CD4-positive, CD25-positive, alpha-beta regulatory T cell (primary cell): ENCODE data around the gene HNRNPR. TPM values are rescaled to one million over a fixed set of nuclear protein-coding genes. Genes with fewer than 3 reads are reported as not detected.
"Not testable (repeated sequence)": the region's sequence is repeated elsewhere in the genome, so short reads cannot be mapped to it uniquely, and the experiment has no call there.

ENCODE experiments used
- ATAC-seq, 2 donors: fragments of 150-1000 bp; cut with Tn5 transposase; one replicate each; pipeline ENCODE4 v1.10.0; 2021; ENCODE audit warnings: low read depth in 2 of 2, moderate number of reproducible peaks in 2 of 2, moderate library complexity in 1 of 2
- DNase-seq, 3 donors: peaks; one replicate each; pipeline versions ENCODE4 v3.0.0 to v3.0.0-alpha.2; 2012 to 2022; ENCODE audit warnings: mixed read lengths in 1 of 3
- H3K27ac ChIP-seq: one replicate; pipeline ENCODE4 v1.7.0; 2013; ENCODE audit warnings: mild to moderate bottlenecking, low read length; ENCODE audit not compliant: insufficient read depth, poor library complexity, severe bottlenecking
- H3K27me3 ChIP-seq: one replicate; pipeline ENCODE4 v1.7.0; 2013; ENCODE audit warnings: low read length; ENCODE audit not compliant: control insufficient read depth, insufficient read depth
- H3K36me3 ChIP-seq: one replicate; pipeline ENCODE4 v1.7.0; 2013; ENCODE audit warnings: mild to moderate bottlenecking, low read length, moderate library complexity; ENCODE audit not compliant: control insufficient read depth, insufficient read depth
- H3K4me1 ChIP-seq: 2 replicates; pipeline ENCODE4 v1.7.0; 2013; ENCODE audit warnings: mild to moderate bottlenecking, low read length; ENCODE audit not compliant: insufficient read depth, control insufficient read depth, poor library complexity, severe bottlenecking
- H3K4me3 ChIP-seq: one replicate; pipeline ENCODE4 v1.7.0; 2013; ENCODE audit warnings: low read depth, mild to moderate bottlenecking, low read length, moderate library complexity
- H3K9me3 ChIP-seq, 2 experiments: 1 replicate in 1 of 2; 2 replicates in 1 of 2; pipeline ENCODE4 v1.7.0; 2013; ENCODE audit warnings: low read length in 2 of 2, mild to moderate bottlenecking in 1 of 2, moderate library complexity in 1 of 2; ENCODE audit not compliant: control insufficient read depth in 2 of 2
- H3K27ac Mint-ChIP-seq, 3 donors: one replicate each; pipeline ENCODE4 v1.8.0; 2020 to 2022; ENCODE audit warnings: mild to moderate bottlenecking in 3 of 3, mixed read lengths in 3 of 3, moderate library complexity in 2 of 3
- H3K27me3 Mint-ChIP-seq: one replicate; pipeline ENCODE4 v1.8.0; 2022; ENCODE audit warnings: mild to moderate bottlenecking, mixed read lengths
- H3K36me3 Mint-ChIP-seq: one replicate; pipeline ENCODE4 v1.8.0; 2020; ENCODE audit warnings: mixed read lengths
- H3K4me1 Mint-ChIP-seq, 4 donors: one replicate each; pipeline ENCODE4 v1.8.0; 2020 to 2022; ENCODE audit warnings: mixed read lengths in 4 of 4, mild to moderate bottlenecking in 1 of 4
- H3K4me3 Mint-ChIP-seq, 4 donors: one replicate each; pipeline ENCODE4 v1.8.0; 2020 to 2022; ENCODE audit warnings: mild to moderate bottlenecking in 4 of 4, mixed read lengths in 4 of 4, moderate library complexity in 3 of 4
- H3K9me3 Mint-ChIP-seq, 7 donors: one replicate each; pipeline ENCODE4 v1.8.0; 2020 to 2022; ENCODE audit warnings: mixed read lengths in 7 of 7, mild to moderate bottlenecking in 3 of 7, moderate library complexity in 2 of 7
- polyA plus RNA-seq, 4 donors: library from polyadenylated mRNA; unstranded; fragments of 300-500 nt; fragmentation: Illumina TruSeq; gene quantifications; one replicate each; pipeline ENCODE4 v1.2.3, GENCODE V29; 2021
- total RNA-seq: library from RNA; stranded (reverse); gene quantifications from one replicate; pipeline ENCODE4 v1.2.3, GENCODE V29; 2022

The HNRNPR gene
- total and polyA plus RNA-seq, 5 donors from 2014 or later = 126 to 201 (median 180) TPM

DNA sequence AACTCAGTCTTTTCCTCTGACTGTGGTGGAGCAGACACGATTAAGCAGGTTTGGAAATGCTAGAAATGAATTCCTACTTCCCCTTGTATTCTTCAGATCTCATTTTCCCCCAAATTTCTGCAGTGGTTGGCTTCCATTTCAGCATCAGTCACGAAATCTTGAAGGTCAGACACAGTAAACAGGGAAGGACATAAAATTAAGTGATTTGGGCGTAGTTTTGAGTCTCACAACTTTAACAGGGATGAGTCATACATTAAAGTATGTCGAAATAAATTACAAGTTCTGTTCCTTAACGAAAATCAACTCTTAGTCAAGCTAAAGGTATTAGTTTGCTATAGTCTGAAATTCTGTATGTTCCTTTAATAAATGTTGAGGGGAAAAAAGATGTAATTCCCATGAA is 61.1 kb downstream of the HNRNPR start:
- Mint-ChIP-seq H3K36me3 (peaks cover 22% of the 10 kb centered on the region), H3K27ac (peak overlapping the region in 2 of 3 donors; percentile 32 to 54), H3K4me3 (no peak overlapping the region), H3K9me3 (no peaks in the 10 kb centered on the region), H3K27me3 (no peaks in the 10 kb centered on the region), H3K4me1 (peaks cover 0 to 6% (median 4%) of the 10 kb centered on the region in 4 donors)
- no peak for DNase-seq
- Histone ChIP-seq H3K4me1 (no peaks in the 10 kb centered on the region), H3K27ac (no peak overlapping the region), H3K36me3 (peaks cover 36% of the 10 kb centered on the region), H3K27me3 (no peaks in the 10 kb centered on the region), H3K4me3 (no peak overlapping the region), H3K9me3 (no peaks in the 10 kb centered on the region)
- ATAC-seq = no peak

DNA sequence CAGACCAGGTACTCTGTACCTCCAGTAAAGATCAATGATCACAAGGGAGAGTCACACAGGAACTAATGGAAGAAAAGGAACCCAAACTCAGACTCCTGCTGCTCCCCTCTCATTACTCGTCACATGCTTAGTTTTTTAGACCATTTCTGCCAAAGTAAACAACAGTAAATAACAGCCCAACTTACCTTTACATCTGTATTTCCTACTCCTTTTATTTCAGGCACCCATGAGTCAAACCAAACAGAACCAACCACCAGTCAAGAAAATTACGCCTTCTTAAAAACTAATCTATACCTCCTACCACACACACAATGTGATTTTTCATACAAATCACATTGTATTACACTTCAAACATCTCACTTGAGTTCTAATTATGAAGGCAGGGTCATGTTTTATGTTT is 65.4 kb downstream of the HNRNPR start:
- no peaks in the 10 kb centered on the region for H3K9me3 ChIP-seq
- peaks cover 0 to 4% (median 2%) of the 10 kb centered on the region in 4 donors for H3K4me1 Mint-ChIP-seq
- peaks cover 10% of the 10 kb centered on the region for H3K27me3 Mint-ChIP-seq
- H3K27ac Mint-ChIP-seq = peak overlapping the region in 2 of 3 donors; percentile 0 to 18
- peaks cover 18% of the 10 kb centered on the region for H3K36me3 Mint-ChIP-seq
- H3K4me1 ChIP-seq = no peaks in the 10 kb centered on the region
- DNase-seq (no peak), ATAC-seq (no peak)
- no peaks in the 10 kb centered on the region for H3K9me3 Mint-ChIP-seq
- H3K36me3 ChIP-seq = peaks cover 24% of the 10 kb centered on the region
- no peak overlapping the region for H3K4me3 ChIP-seq
- H3K27ac ChIP-seq = no peak overlapping the region
- no peak overlapping the region for H3K4me3 Mint-ChIP-seq
- peaks cover 9% of the 10 kb centered on the region for H3K27me3 ChIP-seq

DNA sequence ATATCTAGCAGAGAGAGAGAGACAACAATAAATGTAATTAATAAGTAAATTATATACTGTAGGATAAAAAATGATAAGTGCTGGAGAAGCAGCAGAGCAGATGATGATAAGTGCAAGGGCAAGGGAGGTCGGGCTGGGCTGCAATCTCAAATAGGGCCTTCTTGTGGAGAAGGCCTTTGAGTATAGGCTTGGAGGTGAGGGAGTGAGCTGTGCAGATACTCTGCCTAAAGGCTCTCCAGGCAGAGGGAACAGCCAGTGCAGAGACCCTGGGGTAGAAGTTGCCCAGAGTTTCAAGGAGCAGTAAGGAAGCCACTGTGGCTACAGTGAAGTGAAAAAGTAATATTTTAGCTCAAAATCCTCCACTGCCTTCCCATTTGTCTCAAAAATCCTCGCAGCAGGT is 67.6 kb downstream of the HNRNPR start:
- peaks cover 10% of the 10 kb centered on the region for H3K27me3 ChIP-seq
- H3K36me3 ChIP-seq = peaks cover 9% of the 10 kb centered on the region
- ATAC-seq (no peak), DNase-seq (no peak)
- no peaks in the 10 kb centered on the region for H3K9me3 ChIP-seq
- H3K4me1 ChIP-seq = no peaks in the 10 kb centered on the region
- peaks cover 13% of the 10 kb centered on the region for H3K36me3 Mint-ChIP-seq
- H3K27ac ChIP-seq = no peak overlapping the region
- no peaks in the 10 kb centered on the region for H3K9me3 Mint-ChIP-seq
- no peak overlapping the region for H3K4me3 Mint-ChIP-seq
- H3K4me1 Mint-ChIP-seq = peaks cover 0 to 4% (median 2%) of the 10 kb centered on the region in 4 donors
- peaks cover 19% of the 10 kb centered on the region for H3K27me3 Mint-ChIP-seq
- no peak overlapping the region for H3K4me3 ChIP-seq
- no peak overlapping the region for H3K27ac Mint-ChIP-seq

DNA sequence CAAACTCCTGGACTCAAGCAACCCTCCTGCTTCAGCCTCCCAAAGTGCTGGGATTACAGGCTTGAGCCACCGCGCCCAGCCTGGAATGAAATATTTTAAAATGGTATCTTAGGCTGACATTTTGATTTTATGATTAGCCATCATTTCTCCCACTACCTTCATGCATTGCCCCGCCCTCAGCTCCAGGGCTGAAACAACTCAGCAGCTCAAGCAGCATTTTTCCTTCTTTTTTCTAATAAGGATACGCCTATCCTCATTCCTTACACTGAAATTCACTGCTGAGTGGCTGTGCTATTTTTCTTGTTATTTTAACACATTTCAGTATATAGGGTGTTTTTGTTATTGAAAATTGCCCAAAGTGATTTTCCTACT is 70.0 kb downstream of the HNRNPR start:
- ATAC-seq = no peak

DNA sequence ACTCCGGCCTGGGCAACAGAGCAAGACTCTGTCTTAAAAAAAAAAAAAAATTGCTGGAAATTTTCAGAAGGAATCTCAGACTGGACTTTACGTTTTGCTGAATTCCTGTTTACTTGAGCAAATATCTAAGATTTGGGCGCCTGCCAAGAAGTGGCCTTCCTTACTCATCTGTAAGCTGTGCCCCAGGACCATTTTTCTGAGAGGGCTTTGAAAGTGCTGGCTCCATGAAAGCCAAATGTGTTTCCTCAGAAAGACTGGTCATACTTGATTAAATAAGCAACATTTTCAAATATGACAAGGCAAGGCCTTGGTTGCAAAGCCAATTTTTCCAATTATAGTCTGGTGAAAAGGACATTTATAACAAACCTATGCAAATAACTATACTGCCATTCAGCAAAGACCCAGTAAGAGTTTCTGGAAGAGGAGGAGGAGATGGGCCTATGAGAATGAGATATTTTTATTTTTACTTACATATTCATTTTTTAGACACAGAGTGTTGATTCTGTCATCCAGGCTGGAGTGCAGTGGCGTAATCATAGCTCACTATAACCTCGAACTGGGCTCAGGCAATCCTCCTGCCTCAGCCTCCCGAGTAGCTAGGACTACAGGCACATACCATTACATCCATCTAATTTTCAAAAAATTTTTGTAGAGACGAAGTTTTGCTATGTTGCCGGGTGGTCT is 70.5 kb downstream of the HNRNPR start:
- H3K36me3 Mint-ChIP-seq = no peaks in the 10 kb centered on the region
- H3K27ac Mint-ChIP-seq = no peak overlapping the region
- H3K4me1 ChIP-seq = no peaks in the 10 kb centered on the region
- H3K27ac ChIP-seq = no peak overlapping the region
- no peak overlapping the region for H3K4me3 ChIP-seq
- ATAC-seq (no peak), DNase-seq (no peak)
- H3K9me3 ChIP-seq = no peaks in the 10 kb centered on the region
- peaks cover 31% of the 10 kb centered on the region for H3K27me3 Mint-ChIP-seq
- no peaks in the 10 kb centered on the region for H3K9me3 Mint-ChIP-seq
- no peak overlapping the region for H3K4me3 Mint-ChIP-seq
- H3K4me1 Mint-ChIP-seq = no peaks in the 10 kb centered on the region
- H3K36me3 ChIP-seq = no peaks in the 10 kb centered on the region
- H3K27me3 ChIP-seq = peaks cover 14% of the 10 kb centered on the region

More for the DNA sequence above, 70.0 kb downstream of the HNRNPR start:
- no peak overlapping the region for H3K4me3 Mint-ChIP-seq
- H3K27me3 Mint-ChIP-seq = peaks cover 27% of the 10 kb centered on the region
- no peaks in the 10 kb centered on the region for H3K36me3 ChIP-seq
- no peak for DNase-seq
- H3K27ac ChIP-seq = no peak overlapping the region
- H3K27ac Mint-ChIP-seq = no peak overlapping the region
- no peak overlapping the region for H3K4me3 ChIP-seq
- H3K36me3 Mint-ChIP-seq = no peaks in the 10 kb centered on the region
- H3K27me3 ChIP-seq = peaks cover 12% of the 10 kb centered on the region
- H3K9me3 Mint-ChIP-seq = no peaks in the 10 kb centered on the region
- H3K4me1 Mint-ChIP-seq = peaks cover 0 to 4% (median 0%) of the 10 kb centered on the region in 4 donors
- no peaks in the 10 kb centered on the region for H3K4me1 ChIP-seq
- H3K9me3 ChIP-seq = no peaks in the 10 kb centered on the region

DNA sequence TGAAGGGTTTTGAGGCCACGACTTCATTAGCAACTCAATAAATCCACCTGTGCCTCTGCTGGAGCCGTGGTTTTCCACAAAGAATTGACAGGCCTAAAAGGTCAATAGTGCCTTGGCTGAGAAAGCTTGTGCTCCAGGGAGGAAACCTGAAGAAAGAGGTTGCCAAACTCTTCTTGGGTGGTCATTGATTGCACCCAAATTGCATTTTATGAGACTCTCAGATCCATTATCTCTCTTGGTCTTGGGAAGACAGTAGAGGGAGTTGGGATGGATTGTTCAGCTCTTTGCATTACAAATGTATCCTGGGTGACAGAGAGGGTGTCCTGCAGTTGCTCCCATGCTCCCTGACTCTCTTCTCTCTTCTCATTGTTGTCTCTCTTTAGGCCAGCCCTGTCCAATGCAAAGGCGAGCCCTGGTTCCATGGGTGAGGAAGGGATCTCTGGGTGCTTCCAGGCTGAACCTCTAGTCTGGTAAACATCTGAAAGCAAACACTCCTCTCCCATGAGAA is 80.7 kb downstream of the HNRNPR start:
- H3K4me3 ChIP-seq = no peak overlapping the region
- DNase-seq (no peak), ATAC-seq (no peak)
- H3K27ac ChIP-seq = no peak overlapping the region
- no peak overlapping the region for H3K27ac Mint-ChIP-seq
- H3K4me1 Mint-ChIP-seq = no peaks in the 10 kb centered on the region
- no peak overlapping the region for H3K4me3 Mint-ChIP-seq
- no peaks in the 10 kb centered on the region for H3K36me3 ChIP-seq
- no peaks in the 10 kb centered on the region for H3K9me3 ChIP-seq
- H3K36me3 Mint-ChIP-seq = no peaks in the 10 kb centered on the region
- no peaks in the 10 kb centered on the region for H3K27me3 Mint-ChIP-seq
- no peaks in the 10 kb centered on the region for H3K27me3 ChIP-seq
- H3K4me1 ChIP-seq = no peaks in the 10 kb centered on the region
- no peaks in the 10 kb centered on the region for H3K9me3 Mint-ChIP-seq

DNA sequence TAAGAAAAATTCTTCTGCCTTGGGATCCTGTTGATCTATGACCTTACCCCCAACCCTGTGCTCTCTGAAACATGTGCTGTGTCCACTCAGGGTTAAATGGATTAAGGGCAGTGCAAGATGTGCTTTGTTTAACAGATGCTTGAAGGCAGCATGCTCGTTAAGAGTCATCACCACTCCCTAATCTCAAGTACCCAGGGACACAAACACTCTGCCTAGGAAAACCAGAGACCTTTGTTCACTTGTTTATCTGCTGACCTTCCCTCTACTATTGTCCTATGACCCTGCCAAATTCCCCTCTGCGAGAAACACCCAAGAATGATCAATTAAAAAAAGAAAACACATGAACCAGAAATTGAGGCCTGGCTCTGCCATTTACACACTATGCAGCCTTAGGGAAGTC is 86.0 kb downstream of the HNRNPR start:
- H3K36me3 ChIP-seq, H3K27ac ChIP-seq, H3K36me3 Mint-ChIP-seq, DNase-seq, H3K27me3 Mint-ChIP-seq, H3K4me1 Mint-ChIP-seq, H3K27ac Mint-ChIP-seq, H3K4me1 ChIP-seq, H3K27me3 ChIP-seq, H3K4me3 Mint-ChIP-seq, H3K9me3 Mint-ChIP-seq, H3K4me3 ChIP-seq, ATAC-seq, H3K9me3 ChIP-seq: not testable (repeated sequence)

DNA sequence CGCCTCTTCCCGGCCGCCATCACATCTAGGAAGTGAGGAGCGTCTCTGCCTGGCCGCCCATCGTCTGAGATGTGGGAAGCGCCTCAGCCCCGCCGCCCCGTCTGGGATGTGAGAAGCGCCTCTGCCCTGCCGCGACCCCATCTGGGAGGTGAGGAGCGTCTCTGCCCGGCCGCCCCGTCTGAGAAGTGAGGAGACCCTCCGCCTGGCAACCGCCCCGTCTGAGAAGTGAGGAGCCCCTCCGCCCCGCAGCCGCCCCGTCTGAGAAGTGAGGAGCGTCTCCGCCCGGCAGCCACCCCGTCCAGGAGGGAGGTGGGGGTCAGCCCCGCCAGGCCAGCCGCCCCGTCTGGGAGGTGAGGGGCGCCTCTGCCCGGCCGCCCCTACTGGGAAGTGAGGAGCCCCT is 86.7 kb downstream of the HNRNPR start:
- not testable (repeated sequence) for H3K4me1 Mint-ChIP-seq, ATAC-seq, H3K36me3 ChIP-seq, H3K4me1 ChIP-seq, H3K27ac Mint-ChIP-seq, H3K4me3 Mint-ChIP-seq, H3K27ac ChIP-seq, H3K4me3 ChIP-seq, H3K27me3 Mint-ChIP-seq, H3K36me3 Mint-ChIP-seq, H3K9me3 Mint-ChIP-seq, H3K27me3 ChIP-seq, DNase-seq, H3K9me3 ChIP-seq
